Right lobe of liver (tissue), 6 donors: ENCODE measurements around the gene HNRNPU. TPM values are rescaled to one million over a fixed set of nuclear protein-coding genes. Genes with fewer than 3 reads are reported as not detected.

Experiments
- ATAC-seq, 4 donors: fragments of 200-7000 bp; cut with Tn5 transposase; one replicate each; pipeline ENCODE4 v1.9.1; 2020; ENCODE audit warnings: mild to moderate bottlenecking in 4 of 4, moderate library complexity in 4 of 4
- DNase-seq, 3 donors: peaks; one replicate each; pipeline ENCODE4 v3.0.0-alpha.2; 2020
- H3K27ac ChIP-seq, 3 donors: fragments of 200-600 bp; one replicate each; pipeline ENCODE4 v1.8.0; 2022
- H3K27me3 ChIP-seq, 2 donors: fragments of 200-600 bp; one replicate each; pipeline ENCODE4 v1.8.0; 2022
- H3K36me3 ChIP-seq, 4 donors: fragments of 200-600 bp; sonication (generic) in 1 of 4; one replicate each; pipeline versions ENCODE4 v1.5.1 to v1.8.0; 2017 to 2022; ENCODE audit warnings: control low read depth in 1 of 4
- H3K4me1 ChIP-seq, 4 donors: fragments of 200-600 bp; sonication (generic) in 1 of 4; one replicate each; pipeline versions ENCODE4 v1.5.1 to v1.8.0; 2017 to 2022; ENCODE audit warnings: control low read depth in 1 of 4
- H3K4me3 ChIP-seq, 3 donors: fragments of 200-600 bp; one replicate each; pipeline ENCODE4 v1.8.0; 2022
- H3K9me3 ChIP-seq, 4 donors: fragments of 200-600 bp; sonication (generic) in 1 of 4; one replicate each; pipeline versions ENCODE4 v1.5.1 to v1.8.0; 2017 to 2022; ENCODE audit warnings: control low read depth in 1 of 4
- POLR2A ChIP-seq: fragments of 450-650 bp; IDR thresholded peaks from one replicate; pipeline ENCODE4 v1.6.1; 2017; ENCODE audit warnings: antibody characterized with exemption, mild to moderate bottlenecking
- WGBS: methylation state at CpG from one replicate; pipeline ENCODE4 v1.1.6; 2018; ENCODE audit warnings: low coverage, low lambda C conversion rate; ENCODE audit not compliant: insufficient coverage; ENCODE audit errors: missing lambda C conversion rate; 5-methylcytosine and 5-hydroxymethylcytosine counted together
- intact Hi-C, 2 donors: fragments of 100-400 bp; cut with DNase I; formaldehyde crosslinking; loops; one replicate each; pipeline versions ENCODE4 v1.11.2 to v1.14.1; 2022
- total RNA-seq, 6 experiments: library from RNA; depleted of rRNA in 2 of 6; stranded (reverse); fragments of >200 nt in 2 of 6; fragmentation: NEBNext Ultra II Directional in 3 of 6; extraction: Animal tissue kit (Norgen Biotek cat#: 25700) in 3 of 6; gene quantifications; one replicate each; pipeline versions ENCODE4 v1.1.0 to v1.2.4, GENCODE V29; 2016 to 2023
- TF ChIP-seq, protein P1 (sequence below), 4 donors: fragments of 200-600 bp in 3 of 4; fragments of 450-650 bp in 1 of 4; IDR thresholded peaks; one replicate each; pipeline versions ENCODE4 v1.5.1 to v1.8.0; 2016 to 2022; ENCODE audit warnings: antibody characterized with exemption in 4 of 4, mild to moderate bottlenecking in 2 of 4
- donor health status: DM: no; HTN: yes; CAD: no.
- donor health status: DM: no; HTN: no; CAD: no.
- donor health status: DM: no; HTN: no; CAD: no.
- donor health status: DM: no; HTN: yes; CAD: no.
- donor health status: DM: no; HTN: yes; CAD: no.

HNRNPU gene
- total RNA-seq, 6 experiments from 2014 or later, result 73.3 to 183 (median 121) TPM

DNA sequence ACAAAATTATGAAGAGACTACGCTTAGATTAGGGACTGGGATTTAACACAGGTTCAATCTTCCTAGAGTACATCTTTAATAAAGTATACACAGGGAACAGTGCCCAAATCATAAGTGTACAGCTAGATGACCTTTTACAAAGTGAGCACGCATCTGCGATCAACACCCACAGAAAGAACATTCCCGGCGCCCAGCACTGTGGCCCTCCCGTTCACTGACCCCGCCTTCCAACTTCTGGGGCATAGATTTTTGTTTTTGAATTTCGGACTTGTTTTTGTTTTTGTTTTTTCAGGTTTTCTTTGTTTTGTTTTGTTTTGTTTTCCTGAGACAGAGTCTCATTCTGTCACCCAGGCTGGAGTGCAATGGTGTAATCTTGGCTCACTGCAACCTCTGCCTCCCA, 59.5 kb downstream of the HNRNPU start:
- no peaks in the 10 kb centered on the region for H3K4me1 ChIP-seq
- ATAC-seq (no peak), DNase-seq (no peak)
- no peaks in the 10 kb centered on the region for H3K9me3 ChIP-seq
- no peak overlapping the region for H3K27ac ChIP-seq
- TF ChIP-seq, protein P1, sequence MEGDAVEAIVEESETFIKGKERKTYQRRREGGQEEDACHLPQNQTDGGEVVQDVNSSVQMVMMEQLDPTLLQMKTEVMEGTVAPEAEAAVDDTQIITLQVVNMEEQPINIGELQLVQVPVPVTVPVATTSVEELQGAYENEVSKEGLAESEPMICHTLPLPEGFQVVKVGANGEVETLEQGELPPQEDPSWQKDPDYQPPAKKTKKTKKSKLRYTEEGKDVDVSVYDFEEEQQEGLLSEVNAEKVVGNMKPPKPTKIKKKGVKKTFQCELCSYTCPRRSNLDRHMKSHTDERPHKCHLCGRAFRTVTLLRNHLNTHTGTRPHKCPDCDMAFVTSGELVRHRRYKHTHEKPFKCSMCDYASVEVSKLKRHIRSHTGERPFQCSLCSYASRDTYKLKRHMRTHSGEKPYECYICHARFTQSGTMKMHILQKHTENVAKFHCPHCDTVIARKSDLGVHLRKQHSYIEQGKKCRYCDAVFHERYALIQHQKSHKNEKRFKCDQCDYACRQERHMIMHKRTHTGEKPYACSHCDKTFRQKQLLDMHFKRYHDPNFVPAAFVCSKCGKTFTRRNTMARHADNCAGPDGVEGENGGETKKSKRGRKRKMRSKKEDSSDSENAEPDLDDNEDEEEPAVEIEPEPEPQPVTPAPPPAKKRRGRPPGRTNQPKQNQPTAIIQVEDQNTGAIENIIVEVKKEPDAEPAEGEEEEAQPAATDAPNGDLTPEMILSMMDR (IDR thresholded peaks at IDR 0.05), result no peak
- no peak for TF ChIP-seq POLR2A
- no peaks in the 10 kb centered on the region for H3K36me3 ChIP-seq
- 95% methylated on average over 8 of the region's 8 CpGs for WGBS
- intact Hi-C loops, result loop anchor here (10.0 kb wide), 2 partner anchors 230 to 240 kb away; no protein-coding TSS in a partner anchor
- no peak overlapping the region for H3K4me3 ChIP-seq
- H3K27me3 ChIP-seq, result no peaks in the 10 kb centered on the region

DNA sequence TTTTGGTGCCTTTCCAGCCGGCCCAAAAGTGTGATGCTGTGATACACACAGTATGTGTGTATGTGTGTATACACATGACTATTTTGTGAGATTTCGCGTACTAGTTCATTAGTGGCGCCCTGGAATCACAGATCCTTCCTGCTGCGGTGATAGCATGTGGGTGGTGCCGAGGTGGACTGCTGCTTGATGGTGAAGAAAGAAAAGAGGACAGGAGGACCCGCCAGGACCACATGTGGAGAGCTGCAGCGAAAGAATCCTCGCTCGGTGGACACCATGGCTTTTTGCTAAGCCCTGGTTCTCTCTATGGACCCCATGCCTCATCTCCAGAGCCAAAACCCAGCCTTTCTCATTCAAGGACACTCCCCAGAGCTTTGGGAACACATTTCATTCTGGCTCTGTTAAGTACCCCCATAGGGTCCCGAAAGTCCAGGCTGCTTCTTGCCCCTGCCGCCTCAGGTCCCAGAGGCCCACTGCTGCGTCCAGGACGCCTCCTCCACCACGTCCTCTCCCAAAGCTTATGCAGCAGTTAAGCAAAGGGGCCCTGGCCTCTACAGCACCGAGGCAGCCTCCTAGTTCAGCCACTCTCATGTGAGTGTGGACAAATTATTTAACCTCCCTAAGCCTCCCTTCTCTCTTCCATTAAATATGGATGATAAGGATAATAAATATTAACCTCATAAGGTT, 61.6 kb downstream of the HNRNPU start:
- no peak for TF ChIP-seq POLR2A
- H3K36me3 ChIP-seq, result no peaks in the 10 kb centered on the region
- DNase-seq, result peak in 1 of 3 donors; percentile 26
- no peaks in the 10 kb centered on the region for H3K4me1 ChIP-seq
- intact Hi-C loops, result loop anchor here (10.0 kb wide), 2 partner anchors 232 to 242 kb away; no protein-coding TSS in a partner anchor
- H3K27me3 ChIP-seq, result no peaks in the 10 kb centered on the region
- no peak overlapping the region for H3K4me3 ChIP-seq
- no peak overlapping the region for H3K27ac ChIP-seq
- H3K9me3 ChIP-seq, result no peaks in the 10 kb centered on the region
- no peak for ATAC-seq
- WGBS, result 83% methylated on average over 14 of the region's 16 CpGs

- Histone ChIP-seq H3K9me3 (no peaks in the 10 kb centered on the region), H3K36me3 (no peaks in the 10 kb centered on the region), H3K27me3 (no peaks in the 10 kb centered on the region), H3K27ac (no peak overlapping the region), H3K4me1 (no peaks in the 10 kb centered on the region), H3K4me3 (no peak overlapping the region)
- intact Hi-C loops, result loop anchor here (10.0 kb wide), 2 partner anchors 233 to 243 kb away; no protein-coding TSS in a partner anchor
- 62% methylated on average over 13 of the region's 14 CpGs for WGBS
- ATAC-seq (no peak), DNase-seq (no peak)
- TF ChIP-seq POLR2A, result no peak
- TF ChIP-seq, protein P1 (IDR thresholded peaks at IDR 0.05), result no peak
Observed at GRCh38 chr1:244802041-244802440, 62.3 kb downstream of the HNRNPU start.

- ATAC-seq (peak; percentile 85 to 92 (median 90)), DNase-seq (peak in 2 of 3 donors; percentile 42 to 66)
- H3K4me1 ChIP-seq, result no peaks in the 10 kb centered on the region
- H3K27ac ChIP-seq, result no peak overlapping the region
- no peaks in the 10 kb centered on the region for H3K27me3 ChIP-seq
- no peak overlapping the region for H3K4me3 ChIP-seq
- 14% methylated on average over 14 of the region's 14 CpGs for WGBS
- TF ChIP-seq, protein P1 (IDR thresholded peaks at IDR 0.05), result peak; percentile 54 to 65 (median 62)
- no peak for TF ChIP-seq POLR2A
- no peaks in the 10 kb centered on the region for H3K36me3 ChIP-seq
- no peaks in the 10 kb centered on the region for H3K9me3 ChIP-seq
- intact Hi-C loops, result loop anchor here (10.0 kb wide), 2 partner anchors 234 to 244 kb away; no protein-coding TSS in a partner anchor
Observed at GRCh38 chr1:244801246-244801645, 63.1 kb downstream of the HNRNPU start.

GRCh38 chr1:244800821-244801220, 63.5 kb downstream of the HNRNPU start:
- no peak for TF ChIP-seq POLR2A
- TF ChIP-seq, protein P1 (IDR thresholded peaks at IDR 0.05), result no peak
- WGBS, result 59% methylated on average over 7 of the region's 9 CpGs
- H3K9me3 ChIP-seq, result no peaks in the 10 kb centered on the region
- intact Hi-C loops, result loop anchor here (10.0 kb wide), 2 partner anchors 234 to 244 kb away; no protein-coding TSS in a partner anchor
- no peaks in the 10 kb centered on the region for H3K27me3 ChIP-seq
- no peak overlapping the region for H3K27ac ChIP-seq
- ATAC-seq (no peak), DNase-seq (no peak)
- H3K36me3 ChIP-seq, result no peaks in the 10 kb centered on the region
- no peaks in the 10 kb centered on the region for H3K4me1 ChIP-seq
- H3K4me3 ChIP-seq, result no peak overlapping the region
